IPS-18a (cell line): Measurements from ENCODE around the gene PRKCA.
"Not testable (repeated sequence)": the region's sequence is repeated elsewhere in the genome, so short reads cannot be mapped to it uniquely, and the experiment has no call there.

ENCODE experiments used
- H3K27ac ChIP-seq: one replicate; pipeline ENCODE4 v1.5.1; 2013; ENCODE audit warnings: low read length
- H3K27me3 ChIP-seq: one replicate; pipeline ENCODE4 v1.6.1; 2013; ENCODE audit warnings: mild to moderate bottlenecking, low read length; ENCODE audit not compliant: control insufficient read depth, insufficient read depth
- H3K36me3 ChIP-seq: one replicate; pipeline ENCODE4 v1.6.1; 2013; ENCODE audit warnings: low read depth, low read length; ENCODE audit not compliant: control insufficient read depth
- H3K4me1 ChIP-seq: one replicate; pipeline ENCODE4 v1.6.1; 2013; ENCODE audit warnings: low read depth, low read length; ENCODE audit not compliant: control insufficient read depth
- H3K4me3 ChIP-seq: one replicate; pipeline ENCODE4 v1.5.1; 2013; ENCODE audit warnings: low read length
- H3K9ac ChIP-seq: one replicate; pipeline ENCODE4 v1.6.1; 2013; ENCODE audit warnings: mild to moderate bottlenecking, low read length, moderate library complexity
- H3K9me3 ChIP-seq: one replicate; pipeline ENCODE4 v1.6.1; 2013; ENCODE audit warnings: low read depth, low read length; ENCODE audit not compliant: control insufficient read depth

The PRKCA gene

DNA sequence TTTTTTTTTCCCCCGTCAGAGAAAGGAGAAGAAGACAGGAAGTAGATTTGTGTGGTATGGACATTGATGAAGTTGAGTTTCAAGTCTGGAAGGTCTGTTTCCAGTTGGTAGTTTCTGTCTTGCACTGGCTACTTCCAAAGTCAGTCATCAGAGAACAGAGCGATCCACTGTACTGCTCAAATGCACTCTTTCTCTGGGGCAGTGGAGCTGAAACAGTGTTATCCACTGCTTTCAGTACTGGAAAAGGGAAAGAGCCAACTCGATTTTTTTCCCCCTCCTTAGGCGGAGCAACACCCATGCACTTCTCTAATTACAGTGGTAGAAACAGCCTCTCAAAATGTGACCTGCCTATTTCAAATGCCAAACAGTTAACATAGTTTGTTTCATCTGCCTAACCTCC, 7.4 kb downstream of the PRKCA start:
- H3K4me3 ChIP-seq, result no peak overlapping the region
- peaks cover 30% of the 10 kb centered on the region for H3K4me1 ChIP-seq
- H3K9me3 ChIP-seq, result no peaks in the 10 kb centered on the region
- H3K36me3 ChIP-seq, result no peaks in the 10 kb centered on the region
- no peak overlapping the region for H3K27ac ChIP-seq
- H3K27me3 ChIP-seq, result no peaks in the 10 kb centered on the region
- no peak overlapping the region for H3K9ac ChIP-seq

DNA sequence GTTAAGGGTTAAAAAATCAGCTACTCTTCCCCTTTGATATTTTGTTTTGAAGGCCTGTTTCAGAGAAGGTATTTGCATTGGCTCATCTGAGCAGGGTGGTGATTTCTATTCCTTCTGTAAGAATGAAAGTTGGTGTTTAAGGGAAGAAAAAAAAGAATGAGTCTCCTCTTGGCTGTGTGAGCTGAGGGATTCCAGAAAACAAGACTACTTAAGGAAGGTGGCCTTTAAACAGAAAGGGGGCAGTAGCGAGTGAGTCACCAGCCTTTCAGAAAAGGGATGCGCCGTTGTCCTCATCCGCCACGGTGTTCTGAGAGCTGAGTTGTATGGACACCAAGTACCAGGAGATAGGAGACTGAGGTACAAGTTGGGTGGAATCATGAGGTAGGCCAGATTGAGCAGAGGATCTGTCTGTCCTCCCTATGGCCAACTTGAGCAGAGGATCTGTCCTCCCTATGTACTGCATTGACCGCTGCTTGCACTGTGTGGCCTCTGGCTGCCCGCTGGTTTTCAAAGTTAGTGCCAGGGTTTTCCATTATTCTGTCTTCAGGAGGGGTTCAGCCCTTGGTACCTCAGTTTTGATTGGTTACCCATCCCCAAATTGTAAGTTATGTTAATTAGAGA, 8.2 kb downstream of the PRKCA start:
- no peaks in the 10 kb centered on the region for H3K9me3 ChIP-seq
- H3K27ac ChIP-seq, result no peak overlapping the region
- peaks cover 21% of the 10 kb centered on the region for H3K4me1 ChIP-seq
- H3K9ac ChIP-seq, result no peak overlapping the region
- H3K27me3 ChIP-seq, result no peaks in the 10 kb centered on the region
- H3K36me3 ChIP-seq, result no peaks in the 10 kb centered on the region
- no peak overlapping the region for H3K4me3 ChIP-seq

DNA sequence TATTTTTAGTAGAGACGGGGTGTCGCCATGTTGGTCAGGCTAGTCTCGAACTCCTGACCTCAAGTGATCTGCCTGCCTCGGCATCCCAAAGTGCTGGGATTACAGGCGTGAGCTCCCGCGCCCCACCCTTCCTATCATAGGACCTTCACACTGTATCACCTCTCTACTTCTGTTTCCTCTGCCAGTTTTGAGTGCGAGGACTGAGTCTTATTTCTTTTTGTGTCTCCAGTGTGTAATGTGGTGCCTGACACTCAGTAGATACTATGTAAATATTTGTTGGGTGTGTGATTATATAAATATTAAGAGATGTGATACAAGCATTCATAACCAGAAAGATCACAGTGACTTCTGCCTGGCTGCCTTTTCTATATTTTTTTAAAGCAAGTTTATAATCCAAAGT, 10.5 kb downstream of the PRKCA start:
- peaks cover 9% of the 10 kb centered on the region for H3K4me1 ChIP-seq
- H3K27me3 ChIP-seq, result no peaks in the 10 kb centered on the region
- no peak overlapping the region for H3K27ac ChIP-seq
- H3K4me3 ChIP-seq, result no peak overlapping the region
- no peaks in the 10 kb centered on the region for H3K9me3 ChIP-seq
- H3K9ac ChIP-seq, result no peak overlapping the region
- no peaks in the 10 kb centered on the region for H3K36me3 ChIP-seq

DNA sequence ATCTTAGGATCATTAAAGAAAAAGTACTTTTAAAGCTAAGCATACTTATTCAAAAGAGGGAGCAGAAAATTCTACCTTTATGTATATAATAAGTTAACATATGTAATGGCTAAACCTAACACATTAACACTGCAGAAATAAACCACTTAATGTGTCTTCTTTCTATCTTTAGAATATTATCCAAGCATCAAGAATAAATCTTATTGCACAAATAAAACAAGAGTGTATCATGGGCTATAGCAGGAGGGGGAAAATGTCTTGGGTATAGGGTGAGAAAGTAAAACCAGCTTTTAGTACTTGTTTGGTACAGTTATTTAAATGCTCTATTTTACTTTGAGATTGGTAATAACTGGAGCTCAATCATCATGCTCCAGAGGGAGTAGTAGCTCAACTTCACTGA, 10.9 kb downstream of the PRKCA start:
- Histone ChIP-seq H3K4me1 (peaks cover 9% of the 10 kb centered on the region), H3K9ac (no peak overlapping the region), H3K27me3 (no peaks in the 10 kb centered on the region), H3K27ac (no peak overlapping the region), H3K4me3 (no peak overlapping the region), H3K9me3 (no peaks in the 10 kb centered on the region), H3K36me3 (no peaks in the 10 kb centered on the region)

DNA sequence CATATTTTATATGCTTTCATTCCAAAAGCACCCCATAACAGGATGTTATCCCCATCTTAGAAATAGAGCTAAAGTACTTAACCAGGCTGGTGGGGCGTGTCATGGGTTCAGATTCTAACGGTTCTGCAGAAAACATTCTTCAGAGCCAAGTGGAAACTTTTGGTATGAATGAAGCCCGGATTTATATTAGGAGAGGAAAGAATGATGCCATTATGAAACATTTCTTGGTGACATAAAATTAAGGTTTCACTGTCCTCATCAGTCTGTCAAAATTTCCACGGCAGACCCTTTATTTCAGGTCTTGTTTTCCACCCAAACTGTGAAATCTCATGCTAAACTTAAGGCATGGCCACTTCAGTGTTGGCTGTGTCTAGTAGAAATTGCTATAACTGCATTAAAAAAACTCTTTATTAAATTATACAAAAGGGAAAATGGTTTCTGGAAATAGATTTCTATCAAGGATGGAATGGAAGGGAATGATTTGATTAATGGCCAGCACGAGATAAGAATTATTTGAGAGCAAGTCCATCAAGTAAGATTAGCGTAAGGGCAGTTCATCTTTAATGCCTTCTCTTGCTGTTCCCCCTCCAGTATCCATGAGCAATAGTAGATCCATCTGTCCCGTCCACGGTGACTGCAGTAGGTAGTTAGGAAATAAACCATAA, 11.7 kb downstream of the PRKCA start:
- no peaks in the 10 kb centered on the region for H3K27me3 ChIP-seq
- no peaks in the 10 kb centered on the region for H3K36me3 ChIP-seq
- no peaks in the 10 kb centered on the region for H3K9me3 ChIP-seq
- H3K9ac ChIP-seq, result no peak overlapping the region
- H3K4me1 ChIP-seq, result peaks cover 9% of the 10 kb centered on the region
- H3K27ac ChIP-seq, result no peak overlapping the region
- no peak overlapping the region for H3K4me3 ChIP-seq

DNA sequence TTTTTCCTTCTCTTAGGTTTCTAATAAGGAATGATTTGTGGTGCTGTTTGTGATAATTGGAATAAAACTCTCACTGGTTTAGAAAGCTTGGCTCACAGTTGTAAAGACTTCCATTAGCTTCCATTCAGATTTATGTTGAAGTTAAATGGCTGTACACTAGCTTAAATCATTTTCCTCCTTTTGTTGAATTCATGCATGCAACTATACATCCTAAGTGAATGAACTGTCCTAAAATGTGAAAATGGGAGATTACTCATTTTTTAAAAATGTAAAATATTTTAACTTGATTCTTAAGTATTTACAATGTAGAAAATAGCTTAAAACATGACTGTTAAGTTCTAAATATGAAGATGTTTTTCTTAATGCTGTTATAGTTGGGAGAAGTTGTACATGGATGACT, 15.2 kb downstream of the PRKCA start:
- Histone ChIP-seq H3K9me3 (no peaks in the 10 kb centered on the region), H3K36me3 (no peaks in the 10 kb centered on the region), H3K9ac (no peak overlapping the region), H3K27me3 (no peaks in the 10 kb centered on the region), H3K4me1 (no peaks in the 10 kb centered on the region), H3K27ac (no peak overlapping the region), H3K4me3 (no peak overlapping the region)

DNA sequence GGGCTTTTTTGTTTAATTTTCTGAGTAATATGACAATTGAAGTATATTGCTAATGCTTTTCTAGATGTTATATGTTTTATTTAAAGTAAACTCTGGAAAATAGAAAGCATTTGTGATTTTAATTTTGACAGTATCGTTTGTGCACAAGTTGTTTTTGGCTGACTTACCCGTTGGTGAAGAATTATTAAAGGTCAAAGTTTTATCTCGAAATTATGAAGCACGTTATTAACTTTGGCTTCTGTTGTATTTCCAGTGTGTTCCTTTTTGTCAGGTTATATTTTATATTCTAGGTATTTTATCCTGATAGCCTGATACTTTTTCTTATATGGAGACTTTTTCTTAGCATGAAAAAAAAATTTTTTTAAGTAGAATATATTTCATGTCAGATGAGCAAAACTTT, 16.8 kb downstream of the PRKCA start:
- Histone ChIP-seq H3K9ac (no peak overlapping the region), H3K4me1 (no peaks in the 10 kb centered on the region), H3K4me3 (no peak overlapping the region), H3K27me3 (no peaks in the 10 kb centered on the region), H3K27ac (no peak overlapping the region), H3K9me3 (no peaks in the 10 kb centered on the region), H3K36me3 (no peaks in the 10 kb centered on the region)

DNA sequence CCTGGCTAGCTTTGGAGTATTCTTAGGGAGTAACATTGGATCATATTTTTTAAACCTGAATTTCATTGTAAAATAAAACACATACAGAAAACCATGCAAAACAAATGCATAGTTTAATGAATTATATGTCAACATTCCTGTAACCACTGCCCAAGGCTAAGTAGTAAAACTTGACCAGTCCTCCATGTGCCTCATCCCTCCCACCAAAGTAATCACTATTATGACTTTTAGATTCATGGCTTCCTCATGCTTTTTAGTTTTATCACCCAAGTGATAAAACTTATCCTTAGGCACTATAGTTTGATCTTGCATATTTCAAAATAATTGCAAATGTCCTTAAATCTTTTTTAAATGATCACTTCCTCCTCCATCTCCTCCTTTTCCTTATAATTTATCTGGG, 20.4 kb downstream of the PRKCA start:
- Histone ChIP-seq H3K27ac (no peak overlapping the region), H3K27me3 (no peaks in the 10 kb centered on the region), H3K4me1 (no peaks in the 10 kb centered on the region), H3K9me3 (no peaks in the 10 kb centered on the region), H3K4me3 (no peak overlapping the region), H3K9ac (no peak overlapping the region), H3K36me3 (no peaks in the 10 kb centered on the region)

DNA sequence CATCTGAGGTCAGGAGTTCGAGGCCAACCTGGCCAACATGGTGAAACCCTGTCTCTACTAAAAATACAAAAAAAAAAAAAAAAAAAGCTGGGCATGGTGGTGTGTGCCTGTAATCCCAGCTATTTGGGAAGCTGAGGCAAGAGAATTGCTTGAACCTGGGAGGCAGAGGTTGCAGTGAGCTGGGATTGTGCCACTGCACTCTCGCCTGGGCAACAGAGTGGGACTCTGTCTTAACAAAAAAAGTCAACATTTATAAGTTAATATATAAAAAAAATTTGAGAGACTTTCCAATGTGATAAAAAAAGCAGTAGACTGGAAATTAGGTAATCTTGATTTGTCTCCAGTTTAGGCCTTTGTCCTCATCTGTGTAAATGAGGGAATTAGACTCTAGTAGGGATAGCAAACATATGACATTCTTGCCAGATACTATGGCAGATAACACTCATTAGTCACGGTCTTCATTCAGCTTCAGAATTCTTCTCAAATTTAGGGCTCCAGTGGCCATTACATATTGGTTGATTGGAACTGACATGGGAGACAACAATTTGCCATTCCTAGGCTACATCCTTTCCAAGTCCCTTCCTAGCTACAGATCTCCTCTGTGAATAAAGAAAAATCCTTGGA, 22.1 kb downstream of the PRKCA start:
- H3K27me3 ChIP-seq, H3K27ac ChIP-seq, H3K4me3 ChIP-seq, H3K4me1 ChIP-seq, H3K9ac ChIP-seq, H3K9me3 ChIP-seq, H3K36me3 ChIP-seq: not testable (repeated sequence)

DNA sequence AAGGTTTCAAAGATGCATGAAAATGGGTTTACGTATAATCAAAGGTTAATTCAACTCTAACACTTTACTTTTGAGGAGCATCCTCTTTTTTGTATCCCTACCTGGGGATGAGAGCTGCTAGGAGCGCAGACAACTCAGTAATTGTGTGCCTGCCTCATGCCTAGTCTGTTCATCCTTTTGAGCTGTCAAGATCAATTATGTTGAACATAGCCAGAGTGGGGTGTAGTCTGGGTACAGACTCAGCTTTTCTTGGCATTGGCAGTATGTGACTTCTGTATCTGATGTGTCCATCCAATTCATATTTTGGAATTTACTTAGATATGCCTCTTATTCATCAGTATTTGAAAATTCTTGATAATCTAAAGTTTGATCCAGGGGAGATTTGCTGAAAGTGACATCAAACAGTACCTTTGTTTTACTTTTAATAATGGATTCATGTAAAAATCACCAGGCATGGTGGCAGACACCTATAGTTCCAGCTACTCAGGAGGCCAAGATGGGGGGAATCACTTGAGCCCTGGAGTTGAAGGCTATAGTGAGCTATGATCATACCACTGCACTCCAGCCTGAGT, 24.1 kb downstream of the PRKCA start:
- H3K36me3 ChIP-seq, result no peaks in the 10 kb centered on the region
- no peaks in the 10 kb centered on the region for H3K4me1 ChIP-seq
- no peak overlapping the region for H3K4me3 ChIP-seq
- H3K27ac ChIP-seq, result no peak overlapping the region
- H3K27me3 ChIP-seq, result no peaks in the 10 kb centered on the region
- no peak overlapping the region for H3K9ac ChIP-seq
- no peaks in the 10 kb centered on the region for H3K9me3 ChIP-seq

DNA sequence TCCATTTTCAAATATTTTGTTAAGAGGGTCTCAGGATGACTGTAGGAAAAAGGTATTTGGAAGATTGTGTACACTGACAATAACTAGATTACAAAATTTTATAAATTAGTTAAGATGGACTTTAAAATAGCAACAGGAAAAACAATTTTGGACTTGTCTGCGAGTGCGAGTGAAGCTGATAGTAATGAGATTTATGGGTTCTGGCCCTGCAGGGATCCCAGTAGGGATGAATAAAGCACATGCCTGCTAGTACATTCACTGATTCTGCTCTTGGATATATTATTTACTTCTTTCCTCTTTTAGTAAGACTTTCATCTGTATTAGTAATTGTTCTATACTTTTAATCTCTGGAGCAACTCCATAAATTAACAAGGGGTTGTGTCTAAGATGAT, 28.2 kb downstream of the PRKCA start:
- no peak overlapping the region for H3K9ac ChIP-seq
- H3K27me3 ChIP-seq, result no peaks in the 10 kb centered on the region
- no peak overlapping the region for H3K27ac ChIP-seq
- H3K36me3 ChIP-seq, result no peaks in the 10 kb centered on the region
- H3K4me1 ChIP-seq, result no peaks in the 10 kb centered on the region
- no peaks in the 10 kb centered on the region for H3K9me3 ChIP-seq
- no peak overlapping the region for H3K4me3 ChIP-seq
